ENCODE measurements around the gene GPC3. TPM values are rescaled to one million over a fixed set of nuclear protein-coding genes. Genes with fewer than 3 reads are reported as not detected.

The GPC3 gene
- total RNA-seq, 1 donor from 2014 or later: not detected

DNA sequence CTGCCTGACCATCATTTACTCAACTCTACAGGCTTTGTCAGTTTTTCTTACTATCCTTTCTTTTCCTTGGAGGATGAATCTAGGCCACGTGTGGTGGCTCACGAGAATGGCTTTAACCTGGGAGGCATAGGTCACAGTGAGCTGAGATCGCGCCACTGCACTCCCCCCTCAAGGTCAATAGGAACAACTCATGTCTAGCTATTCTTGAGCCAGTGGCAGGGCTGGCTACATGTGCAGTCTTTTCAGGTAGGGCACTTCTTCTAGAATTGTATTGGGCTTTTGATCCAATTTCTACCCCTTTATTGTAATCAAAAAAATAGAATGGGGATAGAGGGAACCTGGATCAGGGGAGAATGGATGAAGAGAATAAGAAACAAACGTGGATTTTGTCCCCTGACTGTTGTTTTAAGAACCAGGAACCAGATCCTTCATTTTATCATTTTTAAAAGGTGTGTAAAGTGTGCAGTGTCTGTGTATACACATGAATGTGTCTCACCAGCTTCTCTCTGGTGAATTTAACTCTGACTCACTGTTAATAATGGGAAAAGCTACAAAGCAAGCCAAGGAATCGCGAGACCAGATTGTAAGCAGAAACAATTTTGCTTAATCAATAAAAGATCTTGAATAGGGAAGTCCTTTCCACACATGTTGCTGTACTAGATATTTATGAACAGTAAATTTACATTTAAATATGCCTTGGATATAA, 286.2 kb downstream of the GPC3 start:
- intact Hi-C loops (cut with micrococcal nuclease): no loop called here
- no peaks in the 10 kb centered on the region for H3K36me3 Mint-ChIP-seq (ENCODE audit: low read depth)
- TF ChIP-seq CTCF (IDR thresholded peaks at IDR 0.05): no peak
- no peak overlapping the region for H3K27ac Mint-ChIP-seq
- DNase-seq (no peak), ATAC-seq (ENCODE audit: low read depth) (no peak)
- no peaks in the 10 kb centered on the region for H3K9me3 Mint-ChIP-seq
- CTCF ChIA-PET: interaction anchor here (1.1 kb wide), 1 partner anchor 445 kb away, joined by 3 read pairs; no protein-coding TSS in a partner anchor
- POLR2A ChIA-PET: no interaction called here
- H3K4me1 Mint-ChIP-seq: no peaks in the 10 kb centered on the region
- H3K27me3 Mint-ChIP-seq: no peaks in the 10 kb centered on the region
- no peak overlapping the region for H3K4me3 Mint-ChIP-seq

DNA sequence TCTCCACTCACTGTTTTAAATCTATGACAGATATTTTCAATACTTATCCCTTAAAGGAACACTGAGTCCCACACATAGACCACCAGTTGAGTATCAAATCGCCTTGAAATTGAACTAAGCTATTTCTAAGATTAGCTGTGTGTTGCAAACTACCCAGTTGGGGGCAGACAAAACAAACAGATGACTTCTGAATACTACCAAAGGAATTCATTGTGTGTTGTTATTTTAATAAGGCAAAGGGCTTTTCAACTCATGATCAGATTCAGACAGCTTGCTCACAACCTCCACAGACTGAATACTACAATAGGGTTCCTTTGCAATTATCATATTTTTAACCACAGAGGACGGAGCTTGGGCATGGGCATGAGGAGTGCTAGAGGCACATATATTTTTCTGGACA, 287.1 kb downstream of the GPC3 start:
- DNase-seq (no peak), ATAC-seq (ENCODE audit: low read depth) (no peak)
- Mint-ChIP-seq H3K27me3 (no peaks in the 10 kb centered on the region), H3K4me3 (no peak overlapping the region), H3K4me1 (no peaks in the 10 kb centered on the region), H3K9me3 (no peaks in the 10 kb centered on the region), H3K27ac (no peak overlapping the region), H3K36me3 (ENCODE audit: low read depth) (no peaks in the 10 kb centered on the region)
- CTCF ChIA-PET: interaction anchor here (1.1 kb wide), 1 partner anchor 446 kb away, joined by 3 read pairs; no protein-coding TSS in a partner anchor
- TF ChIP-seq CTCF (IDR thresholded peaks at IDR 0.05): no peak
- intact Hi-C loops (cut with micrococcal nuclease): no loop called here
- POLR2A ChIA-PET: interaction anchor here (1.0 kb wide), 1 partner anchor 94 kb away, joined by 3 read pairs; no protein-coding TSS in a partner anchor

- H3K27ac Mint-ChIP-seq: no peak overlapping the region
- H3K4me1 Mint-ChIP-seq: no peaks in the 10 kb centered on the region
- ChIA-PET POLR2A (interaction anchor here (1.0 kb wide), 1 partner anchor 95 kb away, joined by 3 read pairs; no protein-coding TSS in a partner anchor), CTCF (interaction anchor here (0.9 to 1.1 kb wide), 2 partner anchors 142 to 447 kb away, joined by 3 read pairs; no protein-coding TSS in a partner anchor)
- no peak for TF ChIP-seq CTCF (IDR thresholded peaks at IDR 0.05)
- intact Hi-C loops (cut with micrococcal nuclease): no loop called here
- no peaks in the 10 kb centered on the region for H3K36me3 Mint-ChIP-seq (ENCODE audit: low read depth)
- no peaks in the 10 kb centered on the region for H3K27me3 Mint-ChIP-seq
- DNase-seq: no peak
- no peak for ATAC-seq (ENCODE audit: low read depth)
- no peak overlapping the region for H3K4me3 Mint-ChIP-seq
- H3K9me3 Mint-ChIP-seq: no peaks in the 10 kb centered on the region
Observed at GRCh38 chrX:133697656-133698055, 287.7 kb downstream of the GPC3 start.

- intact Hi-C loops (cut with micrococcal nuclease): no loop called here
- no peak for TF ChIP-seq CTCF (IDR thresholded peaks at IDR 0.05)
- ChIA-PET CTCF (no interaction called here), POLR2A (no interaction called here)
- no peak overlapping the region for H3K4me3 Mint-ChIP-seq
- DNase-seq (no peak), ATAC-seq (ENCODE audit: low read depth) (no peak)
- H3K36me3 Mint-ChIP-seq (ENCODE audit: low read depth): no peaks in the 10 kb centered on the region
- H3K9me3 Mint-ChIP-seq: no peaks in the 10 kb centered on the region
- no peak overlapping the region for H3K27ac Mint-ChIP-seq
- no peaks in the 10 kb centered on the region for H3K27me3 Mint-ChIP-seq
- no peaks in the 10 kb centered on the region for H3K4me1 Mint-ChIP-seq
Observed at GRCh38 chrX:133689997-133690599, 295.3 kb downstream of the GPC3 start.

GRCh38 chrX:133685822-133686221, 299.6 kb downstream of the GPC3 start:
- Mint-ChIP-seq H3K36me3 (ENCODE audit: low read depth) (no peaks in the 10 kb centered on the region), H3K9me3 (no peaks in the 10 kb centered on the region), H3K27me3 (no peaks in the 10 kb centered on the region), H3K27ac (no peak overlapping the region), H3K4me1 (no peaks in the 10 kb centered on the region), H3K4me3 (no peak overlapping the region)
- ChIA-PET CTCF (no interaction called here), POLR2A (no interaction called here)
- DNase-seq (no peak), ATAC-seq (ENCODE audit: low read depth) (no peak)
- intact Hi-C loops (cut with micrococcal nuclease): no loop called here
- TF ChIP-seq CTCF (IDR thresholded peaks at IDR 0.05): no peak

All from activated B cell treated with CpG ODN at 0.5 μM for 24 hours (primary cell).